Lower leg skin (tissue), 3 donors: ENCODE results near the gene GPC5.

Source experiments
- CTCF ChIP-seq, 3 donors: fragments of 450-650 bp; IDR thresholded peaks; one replicate each; pipeline ENCODE4 v1.5.1; 2016; ENCODE audit warnings: antibody characterized with exemption in 3 of 3, mild to moderate bottlenecking in 3 of 3, moderate library complexity in 2 of 3
- POLR2A ChIP-seq, 2 donors: fragments of 450-650 bp; IDR thresholded peaks; one replicate each; pipeline ENCODE4 v1.6.1; 2016 to 2017; ENCODE audit warnings: antibody characterized with exemption in 2 of 2, mild to moderate bottlenecking in 1 of 2, moderate library complexity in 1 of 2

- no peak for TF ChIP-seq POLR2A (IDR thresholded peaks at IDR 0.05)
- TF ChIP-seq CTCF (IDR thresholded peaks at IDR 0.05), result no peak
These were observed 1440.4 kb downstream of the GPC5 start for GRCh38 chr13:92838786-92839185.
